ENCODE data around the gene SERPINB2.

SERPINB2 gene

DNA sequence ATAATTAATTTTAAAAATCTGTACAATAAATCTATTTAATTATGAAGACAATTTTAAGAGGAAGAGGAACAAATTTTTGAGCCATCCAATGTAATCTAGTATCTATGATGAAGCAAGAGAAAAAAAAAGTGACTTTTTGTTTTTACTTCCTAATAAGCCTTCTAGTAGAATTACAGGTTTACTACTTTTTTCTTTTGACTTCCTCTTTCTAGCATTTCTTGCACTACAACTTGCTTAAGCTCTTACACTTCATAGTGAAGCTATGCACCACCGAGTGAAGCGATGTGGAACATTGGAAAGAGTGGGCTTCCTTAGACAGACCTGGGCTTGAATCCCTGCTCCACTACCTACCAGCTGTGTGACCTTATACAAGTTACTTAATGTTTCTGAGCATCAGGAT, 2.1 kb downstream of the SERPINB2 start:
- H3K4me3 ChIP-seq (ENCODE audit: low read length, poor library complexity, severe bottlenecking) = no peak overlapping the region
- H2AFZ ChIP-seq (ENCODE audit: low read length) = no peak overlapping the region
- H3K9me2 ChIP-seq (replicated peaks; ENCODE audit: low read depth, low read length) = no peaks in the 10 kb centered on the region
- H3F3A ChIP-seq (ENCODE audit: low read depth) = no peaks in the 10 kb centered on the region
- no peaks in the 10 kb centered on the region for H4K20me1 ChIP-seq (ENCODE audit: insufficient read depth, low read length, poor library complexity, severe bottlenecking)
- no peaks in the 10 kb centered on the region for H3K9me3 ChIP-seq (ENCODE audit: insufficient read depth, low read depth, low read length)
- no peaks in the 10 kb centered on the region for H3K27me3 ChIP-seq (ENCODE audit: insufficient read depth, low read length, poor library complexity, severe bottlenecking)
- H3K4me1 ChIP-seq (ENCODE audit: insufficient read depth, low read length, poor library complexity, severe bottlenecking) = no peaks in the 10 kb centered on the region
- H3K79me2 ChIP-seq (ENCODE audit: insufficient read depth, low read length) = no peaks in the 10 kb centered on the region
- TF ChIP-seq, protein P1, sequence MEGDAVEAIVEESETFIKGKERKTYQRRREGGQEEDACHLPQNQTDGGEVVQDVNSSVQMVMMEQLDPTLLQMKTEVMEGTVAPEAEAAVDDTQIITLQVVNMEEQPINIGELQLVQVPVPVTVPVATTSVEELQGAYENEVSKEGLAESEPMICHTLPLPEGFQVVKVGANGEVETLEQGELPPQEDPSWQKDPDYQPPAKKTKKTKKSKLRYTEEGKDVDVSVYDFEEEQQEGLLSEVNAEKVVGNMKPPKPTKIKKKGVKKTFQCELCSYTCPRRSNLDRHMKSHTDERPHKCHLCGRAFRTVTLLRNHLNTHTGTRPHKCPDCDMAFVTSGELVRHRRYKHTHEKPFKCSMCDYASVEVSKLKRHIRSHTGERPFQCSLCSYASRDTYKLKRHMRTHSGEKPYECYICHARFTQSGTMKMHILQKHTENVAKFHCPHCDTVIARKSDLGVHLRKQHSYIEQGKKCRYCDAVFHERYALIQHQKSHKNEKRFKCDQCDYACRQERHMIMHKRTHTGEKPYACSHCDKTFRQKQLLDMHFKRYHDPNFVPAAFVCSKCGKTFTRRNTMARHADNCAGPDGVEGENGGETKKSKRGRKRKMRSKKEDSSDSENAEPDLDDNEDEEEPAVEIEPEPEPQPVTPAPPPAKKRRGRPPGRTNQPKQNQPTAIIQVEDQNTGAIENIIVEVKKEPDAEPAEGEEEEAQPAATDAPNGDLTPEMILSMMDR (conservative IDR thresholded peaks at IDR 0.05; ENCODE audit: low read length) = no peak
- no peak for TF ChIP-seq EZH2phosphoT487 (IDR thresholded peaks at IDR 0.05; ENCODE audit: borderline replicate concordance)
- H3K9ac ChIP-seq (ENCODE audit: low read depth, low read length, poor library complexity, severe bottlenecking) = no peak overlapping the region
- no peak overlapping the region for H3K4me2 ChIP-seq (ENCODE audit: low read depth, low read length, poor library complexity, severe bottlenecking)
- H3K36me3 ChIP-seq (ENCODE audit: insufficient read depth, low read length) = no peaks in the 10 kb centered on the region

DNA sequence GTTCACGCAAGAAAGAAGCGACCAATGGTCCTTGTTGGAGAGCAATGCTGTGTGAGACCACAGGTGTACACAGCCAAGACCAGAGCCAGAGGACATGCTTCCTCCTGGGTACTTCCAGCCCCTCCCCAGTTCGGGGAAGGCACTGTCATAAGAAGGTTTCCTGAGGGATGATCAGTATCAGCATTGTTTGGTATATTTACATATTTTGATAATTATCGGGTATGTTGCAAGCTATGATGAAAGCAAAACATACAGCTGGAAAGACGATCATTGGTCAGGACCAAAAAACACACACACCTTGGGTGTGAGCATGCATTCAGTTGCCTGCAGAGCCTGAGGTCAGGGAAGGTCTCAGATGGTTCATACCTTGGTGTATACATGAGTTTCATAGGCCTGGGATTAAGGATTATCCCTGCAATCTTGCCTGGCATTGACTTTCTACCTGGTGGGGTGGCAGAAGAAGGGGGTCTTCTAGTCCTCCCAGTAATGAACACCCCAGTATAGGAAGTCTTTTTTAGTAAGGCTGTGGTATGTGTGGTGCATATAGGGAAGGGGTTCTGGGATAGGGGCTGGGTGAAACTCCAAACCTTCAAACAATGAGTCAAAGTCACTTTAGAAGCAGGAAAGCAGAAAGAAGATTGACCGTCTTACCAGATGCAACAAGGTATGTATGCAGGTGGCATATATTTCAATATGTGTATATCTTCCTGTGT, 2.9 kb downstream of the SERPINB2 start:
- Histone ChIP-seq H3K9ac (ENCODE audit: low read depth, low read length, poor library complexity, severe bottlenecking) (no peak overlapping the region), H3F3A (ENCODE audit: low read depth) (no peaks in the 10 kb centered on the region), H3K9me2 (replicated peaks; ENCODE audit: low read depth, low read length) (no peaks in the 10 kb centered on the region), H2AFZ (ENCODE audit: low read length) (no peak overlapping the region), H3K79me2 (ENCODE audit: insufficient read depth, low read length) (no peaks in the 10 kb centered on the region), H3K4me1 (ENCODE audit: insufficient read depth, low read length, poor library complexity, severe bottlenecking) (no peaks in the 10 kb centered on the region), H3K36me3 (ENCODE audit: insufficient read depth, low read length) (no peaks in the 10 kb centered on the region), H3K27me3 (ENCODE audit: insufficient read depth, low read length, poor library complexity, severe bottlenecking) (no peaks in the 10 kb centered on the region), H4K20me1 (ENCODE audit: insufficient read depth, low read length, poor library complexity, severe bottlenecking) (no peaks in the 10 kb centered on the region), H3K9me3 (ENCODE audit: insufficient read depth, low read depth, low read length) (no peaks in the 10 kb centered on the region), H3K4me3 (ENCODE audit: low read length, poor library complexity, severe bottlenecking) (no peak overlapping the region), H3K4me2 (ENCODE audit: low read depth, low read length, poor library complexity, severe bottlenecking) (no peak overlapping the region)
- TF ChIP-seq EZH2phosphoT487 (IDR thresholded peaks at IDR 0.05; ENCODE audit: borderline replicate concordance) = no peak
- TF ChIP-seq, protein P1 (conservative IDR thresholded peaks at IDR 0.05; ENCODE audit: low read length) = no peak

DNA sequence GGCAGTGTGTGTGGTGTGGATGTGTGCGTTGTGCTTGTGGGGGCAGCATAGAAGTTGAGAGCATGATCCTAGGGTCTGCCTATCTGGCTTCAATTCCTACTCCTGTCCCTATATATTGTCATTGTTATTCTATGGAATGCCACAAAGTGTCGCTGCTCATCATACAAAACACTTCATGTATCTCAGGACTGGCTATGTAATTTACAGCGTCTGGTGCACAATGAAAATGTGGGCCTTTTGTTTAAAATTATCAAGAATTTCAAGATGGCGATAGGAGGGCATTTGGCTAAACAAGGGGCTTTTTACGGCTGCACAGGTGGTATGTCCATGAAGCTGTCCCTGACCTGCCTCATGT, 3.4 kb downstream of the SERPINB2 start:
- Histone ChIP-seq H4K20me1 (ENCODE audit: insufficient read depth, low read length, poor library complexity, severe bottlenecking) (no peaks in the 10 kb centered on the region), H3K79me2 (ENCODE audit: insufficient read depth, low read length) (no peaks in the 10 kb centered on the region), H2AFZ (ENCODE audit: low read length) (no peak overlapping the region), H3K27me3 (ENCODE audit: insufficient read depth, low read length, poor library complexity, severe bottlenecking) (no peaks in the 10 kb centered on the region), H3K4me3 (ENCODE audit: low read length, poor library complexity, severe bottlenecking) (no peak overlapping the region), H3F3A (ENCODE audit: low read depth) (no peaks in the 10 kb centered on the region), H3K9ac (ENCODE audit: low read depth, low read length, poor library complexity, severe bottlenecking) (no peak overlapping the region), H3K36me3 (ENCODE audit: insufficient read depth, low read length) (no peaks in the 10 kb centered on the region), H3K4me2 (ENCODE audit: low read depth, low read length, poor library complexity, severe bottlenecking) (no peak overlapping the region), H3K9me3 (ENCODE audit: insufficient read depth, low read depth, low read length) (no peaks in the 10 kb centered on the region), H3K4me1 (ENCODE audit: insufficient read depth, low read length, poor library complexity, severe bottlenecking) (no peaks in the 10 kb centered on the region), H3K9me2 (replicated peaks; ENCODE audit: low read depth, low read length) (no peaks in the 10 kb centered on the region)
- TF ChIP-seq EZH2phosphoT487 (IDR thresholded peaks at IDR 0.05; ENCODE audit: borderline replicate concordance) = no peak
- TF ChIP-seq, protein P1 (conservative IDR thresholded peaks at IDR 0.05; ENCODE audit: low read length) = peak; percentile 56

Data from Loucy (cell line).